Hippocampal formation (tissue), 2 donors: Measurements from ENCODE around the gene TIMM21.
A peak's percentile ranks its signal among the peaks of the same experiment; 100 is the strongest.

Experiments
- DNase-seq, 2 donors: peaks; one replicate each; lab custom pipeline; 2025; lab: John Stamatoyannopoulos, UW

The TIMM21 gene

GRCh38 chr18:74147779-74148542 is at the start of gene TIMM21, which contains the start of gene FBXO15:
Gene TIMM21 (plus strand): TSS chr18:74148523. CDS start chr18:74148809, 286 bp downstream.
Gene FBXO15 (minus strand): TSS chr18:74147834. CDS start chr18:74147785, 49 bp downstream.
- peak; percentile 91 to 95 for DNase-seq

GRCh38 chr18:74108460-74108859 is 39.9 kb upstream of the TIMM21 start:
- no peak for DNase-seq

GRCh38 chr18:74110149-74110548 is 38.2 kb upstream of the TIMM21 start:
- no peak for DNase-seq

- no peak for DNase-seq
Measured at GRCh38 chr18:74110976-74111375, 37.3 kb upstream of the TIMM21 start.

- no peak for DNase-seq
Measured at GRCh38 chr18:74113711-74114110, 34.6 kb upstream of the TIMM21 start.

- DNase-seq = no peak
Measured at GRCh38 chr18:74114116-74114515, 34.2 kb upstream of the TIMM21 start.

- no peak for DNase-seq
Measured at GRCh38 chr18:74115046-74115445, 33.3 kb upstream of the TIMM21 start.

- DNase-seq = peak in 1 of 2 donors; percentile 48
Measured at GRCh38 chr18:74116633-74117554, 31.4 kb upstream of the TIMM21 start.

GRCh38 chr18:74123200-74123599 is 25.1 kb upstream of the TIMM21 start:
- no peak for DNase-seq

- DNase-seq = no peak
Measured at GRCh38 chr18:74124642-74125041, 23.7 kb upstream of the TIMM21 start.

GRCh38 chr18:74126684-74127655 is 21.4 kb upstream of the TIMM21 start:
- DNase-seq = peak in 1 of 2 donors; percentile 18

- peak; percentile 43 to 50 for DNase-seq
Measured at GRCh38 chr18:74128159-74128558, 20.2 kb upstream of the TIMM21 start.

GRCh38 chr18:74131124-74131523 is 17.2 kb upstream of the TIMM21 start:
- DNase-seq = no peak

GRCh38 chr18:74132201-74132600 is 16.1 kb upstream of the TIMM21 start:
- DNase-seq = no peak

GRCh38 chr18:74137920-74138538 is 10.3 kb upstream of the TIMM21 start:
- DNase-seq = no peak

GRCh38 chr18:74139411-74139810 is 8.9 kb upstream of the TIMM21 start:
- DNase-seq = no peak

GRCh38 chr18:74139888-74140287 is 8.4 kb upstream of the TIMM21 start:
- no peak for DNase-seq

- DNase-seq = no peak
Measured at GRCh38 chr18:74140582-74140981, 7.7 kb upstream of the TIMM21 start.

GRCh38 chr18:74141667-74142066 is 6.7 kb upstream of the TIMM21 start:
- no peak for DNase-seq

- no peak for DNase-seq
Measured at GRCh38 chr18:74142252-74142651, 6.1 kb upstream of the TIMM21 start.

GRCh38 chr18:74146756-74147155 is 1.6 kb upstream of the TIMM21 start:
- no peak for DNase-seq
